ENCODE results near the gene RIMS4. TPM values are rescaled to one million over a fixed set of nuclear protein-coding genes. Genes with fewer than 3 reads are reported as not detected.

RIMS4 gene
- total RNA-seq, 3 donors from 2014 or later, result 0.66 to 1.8 (median 0.96) TPM

- no peak for TF ChIP-seq POLR2A (IDR thresholded peaks at IDR 0.05)
- TF ChIP-seq POLR2AphosphoS5 (IDR thresholded peaks at IDR 0.05), result no peak
- no peak for TF ChIP-seq CTCF (IDR thresholded peaks at IDR 0.05)
- intact Hi-C loops (cut with DNase I; ENCODE audit: low total_unique reads), result no loop called here
- Histone ChIP-seq H3K4me1 (no peaks in the 10 kb centered on the region), H3K9me3 (no peaks in the 10 kb centered on the region), H3K36me3 (no peaks in the 10 kb centered on the region), H3K27me3 (peaks cover 0 to 65% of the 10 kb centered on the region in 2 donors), H3K27ac (no peak overlapping the region), H3K4me3 (no peak overlapping the region)
- DNase-seq (ENCODE audit: low spot score in 2 of 2), result no peak
Measured at GRCh38 chr20:44771172-44771535, 39.2 kb downstream of the RIMS4 start.

GRCh38 chr20:44770484-44771171 is 39.7 kb downstream of the RIMS4 start:
- intact Hi-C loops (cut with DNase I; ENCODE audit: low total_unique reads), result no loop called here
- H3K36me3 ChIP-seq, result no peaks in the 10 kb centered on the region
- H3K9me3 ChIP-seq, result no peaks in the 10 kb centered on the region
- H3K27me3 ChIP-seq, result peaks cover 0 to 61% of the 10 kb centered on the region in 2 donors
- H3K4me3 ChIP-seq, result no peak overlapping the region
- no peaks in the 10 kb centered on the region for H3K4me1 ChIP-seq
- no peak for TF ChIP-seq CTCF (IDR thresholded peaks at IDR 0.05)
- no peak for TF ChIP-seq POLR2AphosphoS5 (IDR thresholded peaks at IDR 0.05)
- TF ChIP-seq POLR2A (IDR thresholded peaks at IDR 0.05), result no peak
- no peak overlapping the region for H3K27ac ChIP-seq
- no peak for DNase-seq (ENCODE audit: low spot score in 2 of 2)

GRCh38 chr20:44769481-44769863 is 40.9 kb downstream of the RIMS4 start:
- no peaks in the 10 kb centered on the region for H3K4me1 ChIP-seq
- no peak for TF ChIP-seq POLR2AphosphoS5 (IDR thresholded peaks at IDR 0.05)
- TF ChIP-seq POLR2A (IDR thresholded peaks at IDR 0.05), result no peak
- TF ChIP-seq CTCF (IDR thresholded peaks at IDR 0.05), result no peak
- no peak overlapping the region for H3K27ac ChIP-seq
- DNase-seq (ENCODE audit: low spot score in 2 of 2), result no peak
- H3K27me3 ChIP-seq, result peaks cover 0 to 50% of the 10 kb centered on the region in 2 donors
- no peak overlapping the region for H3K4me3 ChIP-seq
- no peaks in the 10 kb centered on the region for H3K36me3 ChIP-seq
- intact Hi-C loops (cut with DNase I; ENCODE audit: low total_unique reads), result no loop called here
- H3K9me3 ChIP-seq, result no peaks in the 10 kb centered on the region

- Histone ChIP-seq H3K4me3 (no peak overlapping the region), H3K27ac (no peak overlapping the region), H3K36me3 (no peaks in the 10 kb centered on the region), H3K9me3 (no peaks in the 10 kb centered on the region), H3K4me1 (no peaks in the 10 kb centered on the region), H3K27me3 (peaks cover 0 to 45% of the 10 kb centered on the region in 2 donors)
- TF ChIP-seq POLR2AphosphoS5 (IDR thresholded peaks at IDR 0.05) (no peak), CTCF (IDR thresholded peaks at IDR 0.05) (no peak), POLR2A (IDR thresholded peaks at IDR 0.05) (no peak)
- intact Hi-C loops (cut with DNase I; ENCODE audit: low total_unique reads), result no loop called here
- no peak for DNase-seq (ENCODE audit: low spot score in 2 of 2)
Measured at GRCh38 chr20:44768854-44769480, 41.4 kb downstream of the RIMS4 start.

- Histone ChIP-seq H3K4me3 (no peak overlapping the region), H3K36me3 (no peaks in the 10 kb centered on the region), H3K27me3 (peaks cover 0 to 38% of the 10 kb centered on the region in 2 donors), H3K9me3 (no peaks in the 10 kb centered on the region), H3K4me1 (no peaks in the 10 kb centered on the region), H3K27ac (no peak overlapping the region)
- intact Hi-C loops (cut with DNase I; ENCODE audit: low total_unique reads), result no loop called here
- no peak for TF ChIP-seq POLR2A (IDR thresholded peaks at IDR 0.05)
- TF ChIP-seq CTCF (IDR thresholded peaks at IDR 0.05), result no peak
- TF ChIP-seq POLR2AphosphoS5 (IDR thresholded peaks at IDR 0.05), result no peak
- DNase-seq (ENCODE audit: low spot score in 2 of 2), result no peak
Measured at GRCh38 chr20:44768256-44768655, 42.1 kb downstream of the RIMS4 start.
